Glutamatergic neuron (in vitro differentiated cells): Measurements from ENCODE around the gene CST4. TPM values are rescaled to one million over a fixed set of nuclear protein-coding genes. Genes with fewer than 3 reads are reported as not detected.
"Not testable (repeated sequence)": the region's sequence is repeated elsewhere in the genome, so short reads cannot be mapped to it uniquely, and the experiment has no call there.

ENCODE experiments used
- DNase-seq: peaks from one replicate; pipeline ENCODE4 v3.0.0; 2022
- H3K27ac Mint-ChIP-seq: one replicate; pipeline ENCODE4 v1.8.0; 2020; ENCODE audit warnings: mild to moderate bottlenecking, mixed read lengths, inconsistent platforms; ENCODE audit not compliant: unreplicated experiment
- H3K27me3 Mint-ChIP-seq: one replicate; pipeline ENCODE4 v1.8.0; 2020; ENCODE audit warnings: mild to moderate bottlenecking, moderate library complexity, mixed read lengths, inconsistent platforms; ENCODE audit not compliant: unreplicated experiment
- H3K36me3 Mint-ChIP-seq: one replicate; pipeline ENCODE4 v1.8.0; 2020; ENCODE audit warnings: mild to moderate bottlenecking, mixed read lengths, inconsistent platforms; ENCODE audit not compliant: unreplicated experiment
- H3K4me1 Mint-ChIP-seq: one replicate; pipeline ENCODE4 v1.8.0; 2020; ENCODE audit warnings: mild to moderate bottlenecking, low read depth, mixed read lengths, inconsistent platforms; ENCODE audit not compliant: unreplicated experiment
- H3K4me3 Mint-ChIP-seq: one replicate; pipeline ENCODE4 v1.8.0; 2020; ENCODE audit warnings: mild to moderate bottlenecking, mixed read lengths, inconsistent platforms; ENCODE audit not compliant: unreplicated experiment
- H3K9me3 Mint-ChIP-seq: one replicate; pipeline ENCODE4 v1.8.0; 2020; ENCODE audit warnings: mild to moderate bottlenecking, moderate library complexity, mixed read lengths, inconsistent platforms; ENCODE audit not compliant: unreplicated experiment
- total RNA-seq: library from RNA; stranded (reverse); fragmentation: NEBNext Ultra II Directional; extraction: Animal tissue kit (Norgen Biotek cat#: 25700); gene quantifications from one replicate; pipeline ENCODE4 v1.2.1, GENCODE V29; 2021; ENCODE audit not compliant: unreplicated experiment
- TF ChIP-seq, protein P1 (sequence below): fragments of 200-600 bp; sonication (generic); IDR thresholded peaks from one replicate; pipeline ENCODE4 v1.5.0; 2021; ENCODE audit not compliant: partially characterized antibody, unreplicated experiment

Gene CST4
- total RNA-seq, 1 donor from 2014 or later: not detected

DNA sequence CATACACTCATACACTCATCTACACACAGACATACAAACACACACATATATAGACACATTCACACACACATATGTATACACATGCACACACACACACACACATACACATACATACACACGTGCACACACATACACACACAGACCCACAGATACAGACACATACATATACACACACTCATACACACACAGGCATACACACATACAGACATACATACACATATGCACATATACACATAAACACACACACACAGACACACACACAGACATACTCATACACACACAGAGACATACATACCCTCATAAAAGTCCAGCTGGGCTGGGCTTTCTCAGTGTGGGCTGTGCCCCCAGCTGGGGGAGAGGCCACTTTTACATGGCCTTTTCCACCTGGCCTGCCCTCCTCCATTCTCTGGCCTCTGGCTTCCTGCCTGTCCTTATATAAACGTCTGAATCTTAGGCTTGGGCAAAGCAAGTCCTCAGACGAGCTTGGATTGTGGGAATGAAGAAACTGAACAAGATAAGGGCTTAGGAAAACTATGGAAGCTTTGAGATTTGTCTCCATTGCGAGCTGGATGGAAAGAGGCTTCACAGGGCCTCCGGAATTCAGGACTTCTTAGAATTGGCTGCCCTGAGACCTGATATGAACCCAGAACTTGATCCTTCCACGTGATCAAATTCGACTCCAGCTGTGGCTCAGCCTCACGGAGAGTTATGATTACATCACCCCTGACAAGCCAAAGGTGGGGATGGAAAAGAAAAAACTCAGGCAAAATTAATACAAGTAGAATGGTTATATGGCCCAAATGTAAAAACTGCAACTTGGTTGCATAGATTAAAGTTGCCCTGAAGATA lies 28.6 kb downstream of the CST4 start:
- Mint-ChIP-seq H3K36me3 (no peaks in the 10 kb centered on the region), H3K27me3 (no peaks in the 10 kb centered on the region), H3K27ac (no peak overlapping the region), H3K4me1 (no peaks in the 10 kb centered on the region), H3K9me3 (peaks cover 2% of the 10 kb centered on the region), H3K4me3 (no peak overlapping the region)
- TF ChIP-seq, protein P1, sequence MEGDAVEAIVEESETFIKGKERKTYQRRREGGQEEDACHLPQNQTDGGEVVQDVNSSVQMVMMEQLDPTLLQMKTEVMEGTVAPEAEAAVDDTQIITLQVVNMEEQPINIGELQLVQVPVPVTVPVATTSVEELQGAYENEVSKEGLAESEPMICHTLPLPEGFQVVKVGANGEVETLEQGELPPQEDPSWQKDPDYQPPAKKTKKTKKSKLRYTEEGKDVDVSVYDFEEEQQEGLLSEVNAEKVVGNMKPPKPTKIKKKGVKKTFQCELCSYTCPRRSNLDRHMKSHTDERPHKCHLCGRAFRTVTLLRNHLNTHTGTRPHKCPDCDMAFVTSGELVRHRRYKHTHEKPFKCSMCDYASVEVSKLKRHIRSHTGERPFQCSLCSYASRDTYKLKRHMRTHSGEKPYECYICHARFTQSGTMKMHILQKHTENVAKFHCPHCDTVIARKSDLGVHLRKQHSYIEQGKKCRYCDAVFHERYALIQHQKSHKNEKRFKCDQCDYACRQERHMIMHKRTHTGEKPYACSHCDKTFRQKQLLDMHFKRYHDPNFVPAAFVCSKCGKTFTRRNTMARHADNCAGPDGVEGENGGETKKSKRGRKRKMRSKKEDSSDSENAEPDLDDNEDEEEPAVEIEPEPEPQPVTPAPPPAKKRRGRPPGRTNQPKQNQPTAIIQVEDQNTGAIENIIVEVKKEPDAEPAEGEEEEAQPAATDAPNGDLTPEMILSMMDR: no peak
- DNase-seq: no peak

GRCh38 chr20:23659610-23659988 lies 29.2 kb downstream of the CST4 start:
- not testable (repeated sequence) for H3K4me3 Mint-ChIP-seq, H3K9me3 Mint-ChIP-seq, H3K27ac Mint-ChIP-seq, H3K4me1 Mint-ChIP-seq, DNase-seq, H3K27me3 Mint-ChIP-seq, H3K36me3 Mint-ChIP-seq

DNA sequence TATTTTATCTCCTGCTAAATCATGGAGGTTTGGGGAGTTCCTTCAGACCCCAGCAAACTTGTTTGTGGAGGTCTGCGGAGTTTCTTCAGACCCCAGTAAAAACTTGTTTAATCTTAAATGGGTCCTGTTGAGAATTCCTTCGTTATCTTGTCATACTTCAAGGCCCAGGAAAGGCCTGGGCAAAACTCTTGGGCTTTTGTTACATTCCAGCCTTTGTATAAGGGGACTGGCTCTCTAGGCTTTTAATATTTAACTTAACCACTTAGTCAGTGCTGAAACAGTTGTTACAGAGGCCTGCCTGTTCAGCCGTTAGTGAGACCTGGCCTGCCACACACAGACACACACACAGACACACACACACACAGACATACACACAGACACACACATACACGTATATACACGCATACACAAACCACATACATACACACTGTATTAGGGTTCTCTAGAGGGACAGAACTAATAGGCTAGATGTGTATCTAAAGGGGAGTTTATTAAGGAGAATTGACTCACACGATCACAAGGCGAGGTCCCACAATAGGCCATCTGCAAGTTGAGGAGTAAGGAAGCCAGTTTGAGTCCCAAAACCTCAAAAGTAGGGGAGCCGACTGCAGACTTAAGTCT lies 29.7 kb downstream of the CST4 start:
- H3K27ac Mint-ChIP-seq: no peak overlapping the region
- no peaks in the 10 kb centered on the region for H3K27me3 Mint-ChIP-seq
- H3K4me3 Mint-ChIP-seq: no peak overlapping the region
- no peaks in the 10 kb centered on the region for H3K4me1 Mint-ChIP-seq
- DNase-seq: no peak
- H3K36me3 Mint-ChIP-seq: no peaks in the 10 kb centered on the region
- TF ChIP-seq, protein P1: no peak
- peaks cover 2% of the 10 kb centered on the region for H3K9me3 Mint-ChIP-seq

DNA sequence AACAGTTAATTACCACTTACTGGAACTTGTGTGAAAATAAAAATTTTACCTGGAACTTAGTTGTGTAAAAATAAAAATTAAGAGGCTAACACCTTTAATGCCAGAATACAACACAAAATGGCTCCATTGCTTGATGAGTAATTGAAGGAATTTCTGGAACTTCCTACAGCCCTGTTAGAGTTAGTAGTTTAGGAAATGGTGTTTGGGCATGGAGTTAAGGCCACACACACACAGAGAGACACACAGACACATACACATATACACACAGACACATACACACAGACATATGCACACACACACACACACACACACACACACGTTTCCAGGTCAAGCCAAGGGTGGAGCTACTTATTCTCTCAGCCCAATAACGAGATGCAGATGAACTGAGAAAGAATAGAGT lies 30.5 kb downstream of the CST4 start:
- H3K4me1 Mint-ChIP-seq: no peaks in the 10 kb centered on the region
- H3K9me3 Mint-ChIP-seq: peaks cover 2% of the 10 kb centered on the region
- no peaks in the 10 kb centered on the region for H3K36me3 Mint-ChIP-seq
- H3K4me3 Mint-ChIP-seq: no peak overlapping the region
- peaks cover 1% of the 10 kb centered on the region for H3K27me3 Mint-ChIP-seq
- no peak for DNase-seq
- TF ChIP-seq, protein P1: no peak
- no peak overlapping the region for H3K27ac Mint-ChIP-seq

DNA sequence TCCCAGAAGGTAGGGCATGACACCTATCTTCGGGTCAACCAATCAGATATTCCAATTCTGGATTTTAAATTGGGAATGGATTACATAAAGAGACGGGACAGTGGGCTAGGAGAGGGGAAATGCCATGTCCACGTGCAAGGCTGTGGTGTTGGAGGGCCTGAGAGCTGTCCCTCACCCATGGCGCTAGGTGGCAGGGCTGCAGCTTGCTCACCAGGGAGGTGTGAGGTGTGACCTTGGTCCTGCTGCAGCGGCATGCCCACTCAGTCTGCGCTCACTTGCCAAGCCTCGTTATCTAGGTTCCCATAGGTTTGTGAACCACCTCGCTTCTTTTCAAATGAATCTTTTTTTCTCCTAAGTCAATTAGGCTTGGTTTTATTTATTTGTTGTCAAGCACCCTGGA lies 31.6 kb downstream of the CST4 start:
- Mint-ChIP-seq H3K4me3 (no peak overlapping the region), H3K4me1 (no peaks in the 10 kb centered on the region), H3K9me3 (peaks cover 2% of the 10 kb centered on the region), H3K27ac (no peak overlapping the region), H3K36me3 (no peaks in the 10 kb centered on the region), H3K27me3 (peaks cover 2% of the 10 kb centered on the region)
- DNase-seq: no peak
- TF ChIP-seq, protein P1: no peak
